ENCODE data around the gene KCNA2.

Gene KCNA2

GRCh38 chr1:110566836-110567235 is 39.3 kb downstream of the KCNA2 start:
- no peak for DNase-seq (ENCODE audit: low read depth)

- DNase-seq (ENCODE audit: low read depth) = no peak
Measured at GRCh38 chr1:110565565-110565964, 40.6 kb downstream of the KCNA2 start.

GRCh38 chr1:110563089-110563488 is 43.1 kb downstream of the KCNA2 start:
- no peak for DNase-seq (ENCODE audit: low read depth)

GRCh38 chr1:110561596-110561995 is 44.6 kb downstream of the KCNA2 start:
- DNase-seq (ENCODE audit: low read depth) = no peak

- DNase-seq (ENCODE audit: low read depth) = no peak
Measured at GRCh38 chr1:110559157-110559556, 47.0 kb downstream of the KCNA2 start.

GRCh38 chr1:110557481-110557880 is 48.7 kb downstream of the KCNA2 start:
- no peak for DNase-seq (ENCODE audit: low read depth)

GRCh38 chr1:110556471-110556807 is 49.7 kb downstream of the KCNA2 start:
- no peak for DNase-seq (ENCODE audit: low read depth)

- no peak for DNase-seq (ENCODE audit: low read depth)
Measured at GRCh38 chr1:110555807-110556470, 50.2 kb downstream of the KCNA2 start.

- peak; percentile 31 for DNase-seq (ENCODE audit: low read depth)
Measured at GRCh38 chr1:110554871-110555801, 51.0 kb downstream of the KCNA2 start.

- DNase-seq (ENCODE audit: low read depth) = no peak
Measured at GRCh38 chr1:110551278-110551809, 54.8 kb downstream of the KCNA2 start.

- no peak for DNase-seq (ENCODE audit: low read depth)
Measured at GRCh38 chr1:110549831-110550230, 56.3 kb downstream of the KCNA2 start.

- no peak for DNase-seq (ENCODE audit: low read depth)
Measured at GRCh38 chr1:110548381-110548780, 57.8 kb downstream of the KCNA2 start.

- DNase-seq (ENCODE audit: low read depth) = no peak
Measured at GRCh38 chr1:110547017-110547416, 59.1 kb downstream of the KCNA2 start.

- no peak for DNase-seq (ENCODE audit: low read depth)
Measured at GRCh38 chr1:110545492-110545891, 60.7 kb downstream of the KCNA2 start.

GRCh38 chr1:110544753-110545152 is 61.4 kb downstream of the KCNA2 start:
- DNase-seq (ENCODE audit: low read depth) = no peak
